HEK293 (cell line): ENCODE measurements around the gene TINAGL1.

Experiments
- CTCF ChIA-PET: fragments of 350-600 bp; formaldehyde crosslinking; extraction: SDS; loops from one replicate; lab custom pipeline; 2021; ENCODE audit warnings: antibody characterized with exemption; lab: Yijun Ruan, JAX
- POLR2A ChIA-PET: fragments of 300-600 bp; formaldehyde crosslinking; extraction: SDS; loops from one replicate; lab custom pipeline; 2020; ENCODE audit warnings: antibody characterized with exemption, inconsistent platforms; lab: Yijun Ruan, JAX
- H3K27ac ChIP-seq: fragments of 200-500 bp; sonication (Bioruptor generic); 2 replicates; pipeline ENCODE4 v1.5.1; 2014; ENCODE audit warnings: low read depth, low read length, control low read depth, inconsistent platforms; ENCODE audit errors: extremely low read depth
- H3K36me3 ChIP-seq, 2 experiments: fragments of 200-500 bp in 1 of 2; sonication (Bioruptor generic) in 1 of 2; 1 replicate in 1 of 2; 2 replicates in 1 of 2; pipeline ENCODE4 v1.5.1; 2014 to 2017; ENCODE audit warnings: inconsistent platforms in 2 of 2, low read length in 2 of 2; ENCODE audit not compliant: control insufficient read depth in 2 of 2, insufficient read depth in 1 of 2
- H3K4me1 ChIP-seq: fragments of 200-500 bp; sonication (Bioruptor generic); 2 replicates; pipeline ENCODE4 v1.5.1; 2014; ENCODE audit warnings: mild to moderate bottlenecking, low read length, inconsistent platforms; ENCODE audit not compliant: control insufficient read depth, insufficient read depth
- H3K4me3 ChIP-seq: 2 replicates; pipeline ENCODE4 v1.5.1; 2011; ENCODE audit warnings: low read depth, mild to moderate bottlenecking, control low read depth, low read length, moderate library complexity
- H3K9me3 ChIP-seq: fragments of 200-500 bp; sonication (Bioruptor generic); 2 replicates; pipeline ENCODE4 v1.5.1; 2014; ENCODE audit warnings: low read depth, low read length, inconsistent platforms; ENCODE audit not compliant: control insufficient read depth, insufficient read depth
- PRDM1 ChIP-seq: fragments of 450-650 bp; formaldehyde crosslinking; IDR thresholded peaks from 2 replicates; pipeline ENCODE4; 2016; ENCODE audit warnings: missing biosample characterization, missing genetic modification characterization
- ZNF24 ChIP-seq: fragments of 450-650 bp; formaldehyde crosslinking; IDR thresholded peaks from 2 replicates; pipeline ENCODE4 v1.5.1; 2016; ENCODE audit warnings: missing biosample characterization, missing genetic modification characterization
- ZNF404 ChIP-seq: fragments of 450-650 bp; formaldehyde crosslinking; IDR thresholded peaks from 2 replicates; pipeline ENCODE4 v1.5.1; 2017; ENCODE audit warnings: missing biosample characterization, missing genetic modification characterization
- ZNF585B ChIP-seq: fragments of 450-650 bp; formaldehyde crosslinking; IDR thresholded peaks from 2 replicates; pipeline ENCODE4 v1.5.1; 2016; ENCODE audit warnings: missing biosample characterization, missing genetic modification characterization
- ZSCAN16 ChIP-seq: fragments of 450-650 bp; formaldehyde crosslinking; IDR thresholded peaks from 2 replicates; pipeline ENCODE4 v1.5.1; 2016; ENCODE audit warnings: missing biosample characterization, missing genetic modification characterization
- TF ChIP-seq, protein P1 (sequence below): fragments of 450-650 bp; formaldehyde crosslinking; IDR thresholded peaks from 2 replicates; pipeline ENCODE4 v1.5.1; 2016; ENCODE audit warnings: missing biosample characterization, missing genetic modification characterization
- TF ChIP-seq, protein P2 (sequence below): fragments of 450-650 bp; formaldehyde crosslinking; IDR thresholded peaks from 2 replicates; pipeline ENCODE4 v1.5.1; 2016; ENCODE audit warnings: missing biosample characterization, missing genetic modification characterization
- TF ChIP-seq, protein P3 (sequence below): fragments of 450-650 bp; formaldehyde crosslinking; IDR thresholded peaks from 2 replicates; pipeline ENCODE4 v1.5.1; 2016; ENCODE audit warnings: missing biosample characterization, missing genetic modification characterization
- TF ChIP-seq, protein P4 (sequence below): fragments of 450-650 bp; formaldehyde crosslinking; IDR thresholded peaks from 2 replicates; pipeline ENCODE4 v1.5.1; 2016; ENCODE audit warnings: missing biosample characterization, missing genetic modification characterization
- TF ChIP-seq, protein P5 (sequence below): fragments of 450-650 bp; formaldehyde crosslinking; IDR thresholded peaks from 2 replicates; pipeline ENCODE4 v1.5.1; 2016; ENCODE audit warnings: missing biosample characterization, missing genetic modification characterization

The TINAGL1 gene

DNA sequence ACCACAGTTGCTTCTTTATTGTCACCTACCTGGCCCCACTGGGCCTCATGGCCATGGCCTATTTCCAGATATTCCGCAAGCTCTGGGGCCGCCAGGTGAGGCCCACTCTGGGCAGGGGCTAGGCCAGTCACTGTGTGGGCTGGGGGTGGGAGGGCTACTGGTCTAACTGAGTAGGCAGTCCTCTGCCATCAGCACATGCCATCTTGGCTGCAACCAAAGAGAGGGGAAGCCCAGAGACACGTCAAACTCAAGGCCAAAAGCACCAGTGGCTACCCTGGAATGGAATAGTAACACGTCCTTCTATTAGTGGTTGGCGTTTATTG, 45.1 kb downstream of the TINAGL1 start (continued):
- TF ChIP-seq ZNF24 (tag by site-specific recombination) (no peak), ZNF585B (tag by site-specific recombination) (no peak), ZSCAN16 (tag by site-specific recombination) (no peak)
- TF ChIP-seq, protein P1, sequence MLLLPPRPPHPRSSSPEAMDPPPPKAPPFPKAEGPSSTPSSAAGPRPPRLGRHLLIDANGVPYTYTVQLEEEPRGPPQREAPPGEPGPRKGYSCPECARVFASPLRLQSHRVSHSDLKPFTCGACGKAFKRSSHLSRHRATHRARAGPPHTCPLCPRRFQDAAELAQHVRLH (tag by site-specific recombination): no peak
- TF ChIP-seq, protein P2, sequence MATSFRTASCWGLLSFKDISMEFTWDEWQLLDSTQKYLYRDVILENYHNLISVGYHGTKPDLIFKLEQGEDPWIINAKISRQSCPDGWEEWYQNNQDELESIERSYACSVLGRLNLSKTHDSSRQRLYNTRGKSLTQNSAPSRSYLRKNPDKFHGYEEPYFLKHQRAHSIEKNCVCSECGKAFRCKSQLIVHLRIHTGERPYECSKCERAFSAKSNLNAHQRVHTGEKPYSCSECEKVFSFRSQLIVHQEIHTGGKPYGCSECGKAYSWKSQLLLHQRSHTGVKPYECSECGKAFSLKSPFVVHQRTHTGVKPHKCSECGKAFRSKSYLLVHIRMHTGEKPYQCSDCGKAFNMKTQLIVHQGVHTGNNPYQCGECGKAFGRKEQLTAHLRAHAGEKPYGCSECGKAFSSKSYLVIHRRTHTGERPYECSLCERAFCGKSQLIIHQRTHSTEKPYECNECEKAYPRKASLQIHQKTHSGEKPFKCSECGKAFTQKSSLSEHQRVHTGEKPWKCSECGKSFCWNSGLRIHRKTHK (tag by site-specific recombination): no peak

DNA sequence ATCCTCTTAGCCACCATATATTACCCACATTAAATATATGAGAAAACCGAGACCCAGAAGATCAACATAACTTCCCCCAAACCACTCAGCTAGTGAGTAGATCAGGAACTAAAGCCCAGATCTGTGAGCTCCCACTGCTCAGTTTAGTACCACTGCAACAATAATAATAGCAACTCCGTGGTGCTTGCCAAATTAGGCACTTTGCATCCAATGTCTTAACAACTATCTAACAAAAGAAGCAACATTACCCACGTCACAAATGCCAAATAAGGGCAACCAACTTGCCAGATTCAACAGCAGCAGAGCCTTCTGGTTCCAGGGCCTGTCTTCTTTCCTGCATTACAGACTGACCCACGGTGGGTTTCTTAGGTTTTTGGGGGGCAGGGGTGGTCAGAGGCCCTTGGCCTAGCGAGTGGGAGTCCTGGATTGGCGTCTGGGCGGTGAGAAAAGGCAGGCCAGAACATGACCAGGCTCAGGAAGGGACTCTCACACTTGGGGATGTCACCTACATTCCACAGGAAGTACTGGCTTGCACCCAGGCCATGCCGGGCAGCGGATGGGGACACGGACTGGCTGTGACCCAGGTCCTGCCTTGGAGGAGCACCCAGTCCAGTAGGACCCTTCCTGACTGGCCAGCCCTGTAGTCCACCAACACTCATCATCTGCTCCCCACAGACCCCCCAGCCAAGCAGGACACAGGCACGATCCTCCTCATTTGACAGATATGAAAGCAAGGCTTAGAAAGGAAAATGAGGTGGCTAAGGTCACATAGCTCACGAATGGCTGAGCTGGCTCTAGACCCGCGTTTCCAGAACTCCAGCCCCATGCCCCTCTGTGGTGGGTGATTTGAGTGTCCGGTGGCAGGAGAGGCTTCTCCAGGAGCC, 45.8 kb downstream of the TINAGL1 start:
- no peak overlapping the region for H3K4me3 ChIP-seq
- POLR2A ChIA-PET: no interaction called here
- H3K27ac ChIP-seq: no peak overlapping the region
- TF ChIP-seq, protein P3, sequence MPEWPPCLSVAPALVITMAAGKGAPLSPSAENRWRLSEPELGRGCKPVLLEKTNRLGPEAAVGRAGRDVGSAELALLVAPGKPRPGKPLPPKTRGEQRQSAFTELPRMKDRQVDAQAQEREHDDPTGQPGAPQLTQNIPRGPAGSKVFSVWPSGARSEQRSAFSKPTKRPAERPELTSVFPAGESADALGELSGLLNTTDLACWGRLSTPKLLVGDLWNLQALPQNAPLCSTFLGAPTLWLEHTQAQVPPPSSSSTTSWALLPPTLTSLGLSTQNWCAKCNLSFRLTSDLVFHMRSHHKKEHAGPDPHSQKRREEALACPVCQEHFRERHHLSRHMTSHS (tag by site-specific recombination): no peak
- TF ChIP-seq, protein P4, sequence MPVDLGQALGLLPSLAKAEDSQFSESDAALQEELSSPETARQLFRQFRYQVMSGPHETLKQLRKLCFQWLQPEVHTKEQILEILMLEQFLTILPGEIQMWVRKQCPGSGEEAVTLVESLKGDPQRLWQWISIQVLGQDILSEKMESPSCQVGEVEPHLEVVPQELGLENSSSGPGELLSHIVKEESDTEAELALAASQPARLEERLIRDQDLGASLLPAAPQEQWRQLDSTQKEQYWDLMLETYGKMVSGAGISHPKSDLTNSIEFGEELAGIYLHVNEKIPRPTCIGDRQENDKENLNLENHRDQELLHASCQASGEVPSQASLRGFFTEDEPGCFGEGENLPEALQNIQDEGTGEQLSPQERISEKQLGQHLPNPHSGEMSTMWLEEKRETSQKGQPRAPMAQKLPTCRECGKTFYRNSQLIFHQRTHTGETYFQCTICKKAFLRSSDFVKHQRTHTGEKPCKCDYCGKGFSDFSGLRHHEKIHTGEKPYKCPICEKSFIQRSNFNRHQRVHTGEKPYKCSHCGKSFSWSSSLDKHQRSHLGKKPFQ (tag by site-specific recombination): no peak
- TF ChIP-seq, all 188 proteins: peak for 0
- H3K9me3 ChIP-seq: no peaks in the 10 kb centered on the region
- H3K36me3 ChIP-seq: peaks cover 0 to 14% of the 10 kb centered on the region in 2 experiments; a peak in 1 of 3 replicates
- H3K4me1 ChIP-seq: no peaks in the 10 kb centered on the region
- CTCF ChIA-PET: no interaction called here

DNA sequence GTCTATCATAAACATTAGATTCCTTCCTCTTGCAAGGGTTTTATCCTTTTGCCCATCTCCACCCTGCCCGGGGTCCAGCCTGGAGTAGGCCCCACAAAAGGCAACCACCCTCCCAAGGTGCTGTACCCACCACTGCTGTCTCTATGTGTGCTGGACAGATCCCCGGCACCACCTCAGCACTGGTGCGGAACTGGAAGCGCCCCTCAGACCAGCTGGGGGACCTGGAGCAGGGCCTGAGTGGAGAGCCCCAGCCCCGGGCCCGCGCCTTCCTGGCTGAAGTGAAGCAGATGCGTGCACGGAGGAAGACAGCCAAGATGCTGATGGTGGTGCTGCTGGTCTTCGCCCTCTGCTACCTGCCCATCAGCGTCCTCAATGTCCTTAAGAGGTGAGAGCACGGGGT, 47.0 kb downstream of the TINAGL1 start:
- ChIA-PET CTCF (no interaction called here), POLR2A (no interaction called here)
- Histone ChIP-seq H3K36me3 (peaks cover 0 to 27% of the 10 kb centered on the region in 2 experiments; a peak in 1 of 3 replicates), H3K9me3 (no peaks in the 10 kb centered on the region), H3K4me1 (no peaks in the 10 kb centered on the region), H3K27ac (no peak overlapping the region), H3K4me3 (no peak overlapping the region)
- TF ChIP-seq, protein P5, sequence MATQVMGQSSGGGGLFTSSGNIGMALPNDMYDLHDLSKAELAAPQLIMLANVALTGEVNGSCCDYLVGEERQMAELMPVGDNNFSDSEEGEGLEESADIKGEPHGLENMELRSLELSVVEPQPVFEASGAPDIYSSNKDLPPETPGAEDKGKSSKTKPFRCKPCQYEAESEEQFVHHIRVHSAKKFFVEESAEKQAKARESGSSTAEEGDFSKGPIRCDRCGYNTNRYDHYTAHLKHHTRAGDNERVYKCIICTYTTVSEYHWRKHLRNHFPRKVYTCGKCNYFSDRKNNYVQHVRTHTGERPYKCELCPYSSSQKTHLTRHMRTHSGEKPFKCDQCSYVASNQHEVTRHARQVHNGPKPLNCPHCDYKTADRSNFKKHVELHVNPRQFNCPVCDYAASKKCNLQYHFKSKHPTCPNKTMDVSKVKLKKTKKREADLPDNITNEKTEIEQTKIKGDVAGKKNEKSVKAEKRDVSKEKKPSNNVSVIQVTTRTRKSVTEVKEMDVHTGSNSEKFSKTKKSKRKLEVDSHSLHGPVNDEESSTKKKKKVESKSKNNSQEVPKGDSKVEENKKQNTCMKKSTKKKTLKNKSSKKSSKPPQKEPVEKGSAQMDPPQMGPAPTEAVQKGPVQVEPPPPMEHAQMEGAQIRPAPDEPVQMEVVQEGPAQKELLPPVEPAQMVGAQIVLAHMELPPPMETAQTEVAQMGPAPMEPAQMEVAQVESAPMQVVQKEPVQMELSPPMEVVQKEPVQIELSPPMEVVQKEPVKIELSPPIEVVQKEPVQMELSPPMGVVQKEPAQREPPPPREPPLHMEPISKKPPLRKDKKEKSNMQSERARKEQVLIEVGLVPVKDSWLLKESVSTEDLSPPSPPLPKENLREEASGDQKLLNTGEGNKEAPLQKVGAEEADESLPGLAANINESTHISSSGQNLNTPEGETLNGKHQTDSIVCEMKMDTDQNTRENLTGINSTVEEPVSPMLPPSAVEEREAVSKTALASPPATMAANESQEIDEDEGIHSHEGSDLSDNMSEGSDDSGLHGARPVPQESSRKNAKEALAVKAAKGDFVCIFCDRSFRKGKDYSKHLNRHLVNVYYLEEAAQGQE (tag by site-specific recombination): peak; percentile 49; the same call in 1 of the 2 replicates
- TF ChIP-seq ZNF404 (no peak), PRDM1 (tag by site-specific recombination) (no peak)
